Cardiac fibroblast (primary cell): ENCODE measurements around the gene PRSS56.

Experiments used
- DNase-seq, 2 donors: peaks; one replicate each; pipeline versions ENCODE4 v3.0.0 to v3.0.0-alpha.2; 2010; ENCODE audit warnings: low read depth in 2 of 2
- H3K4me3 ChIP-seq, 2 donors: replicated peaks in 1 of 2; 1 replicate in 1 of 2; 2 replicates in 1 of 2; pipeline ENCODE4 v1.5.1; 2011; ENCODE audit warnings: low read depth in 2 of 2, low read length in 2 of 2, mild to moderate bottlenecking in 2 of 2, moderate library complexity in 1 of 2
- CTCF ChIP-seq: IDR thresholded peaks from one replicate; pipeline ENCODE4 v1.5.1; 2011; ENCODE audit warnings: low read depth, mild to moderate bottlenecking, low read length, inconsistent platforms

PRSS56 gene

GRCh38 chr2:232521098-232521497 lies 910 bp downstream of the PRSS56 start:
- DNase-seq: no peak
- H3K4me3 ChIP-seq: no peak overlapping the region
- TF ChIP-seq CTCF: no peak

GRCh38 chr2:232521959-232522622 lies 1.9 kb downstream of the PRSS56 start:
- H3K4me3 ChIP-seq: peak overlapping the region in 1 of 2 donors; percentile 5
- DNase-seq: peak; percentile 26 to 35

GRCh38 chr2:232522623-232523401 lies 2.6 kb downstream of the PRSS56 start:
- TF ChIP-seq CTCF: no peak
- no peak overlapping the region for H3K4me3 ChIP-seq
- DNase-seq: no peak

More at GRCh38 chr2:232521959-232522622, 1.9 kb downstream of the PRSS56 start:
- peak; percentile 23 for TF ChIP-seq CTCF

- DNase-seq: peak in 1 of 2 donors; percentile 14
- H3K4me3 ChIP-seq: no peak overlapping the region
- no peak for TF ChIP-seq CTCF
Observed at GRCh38 chr2:232523402-232523681, 3.2 kb downstream of the PRSS56 start.

- H3K4me3 ChIP-seq: peak overlapping the region in 1 of 2 donors; percentile 7
- peak; percentile 14 for TF ChIP-seq CTCF
- peak; percentile 37 for DNase-seq
Observed at GRCh38 chr2:232523682-232524597, 3.8 kb downstream of the PRSS56 start.

GRCh38 chr2:232524771-232525170 lies 4.6 kb downstream of the PRSS56 start:
- DNase-seq: no peak
- no peak overlapping the region for H3K4me3 ChIP-seq
- no peak for TF ChIP-seq CTCF
